ENCODE results near the gene SPECC1.
"Not testable (repeated sequence)": the region's sequence is repeated elsewhere in the genome, so short reads cannot be mapped to it uniquely, and the experiment has no call there.

The SPECC1 gene

GRCh38 chr17:20327739-20328138, 318.6 kb downstream of the SPECC1 start:
- DNase-seq, result not testable (repeated sequence)

GRCh38 chr17:20351405-20351804, 342.2 kb downstream of the SPECC1 start:
- not testable (repeated sequence) for DNase-seq

- DNase-seq, result not testable (repeated sequence)
These were observed 343.4 kb downstream of the SPECC1 start for GRCh38 chr17:20352567-20352966.

- DNase-seq, result peak in 3 of 4 experiments; percentile 4 to 36 (median 36)
These were observed 354.7 kb downstream of the SPECC1 start for GRCh38 chr17:20363846-20364245.
